ENCODE results near the gene ZNF358.
A peak's percentile ranks its signal among the peaks of the same experiment; 100 is the strongest.

ZNF358 gene

DNA sequence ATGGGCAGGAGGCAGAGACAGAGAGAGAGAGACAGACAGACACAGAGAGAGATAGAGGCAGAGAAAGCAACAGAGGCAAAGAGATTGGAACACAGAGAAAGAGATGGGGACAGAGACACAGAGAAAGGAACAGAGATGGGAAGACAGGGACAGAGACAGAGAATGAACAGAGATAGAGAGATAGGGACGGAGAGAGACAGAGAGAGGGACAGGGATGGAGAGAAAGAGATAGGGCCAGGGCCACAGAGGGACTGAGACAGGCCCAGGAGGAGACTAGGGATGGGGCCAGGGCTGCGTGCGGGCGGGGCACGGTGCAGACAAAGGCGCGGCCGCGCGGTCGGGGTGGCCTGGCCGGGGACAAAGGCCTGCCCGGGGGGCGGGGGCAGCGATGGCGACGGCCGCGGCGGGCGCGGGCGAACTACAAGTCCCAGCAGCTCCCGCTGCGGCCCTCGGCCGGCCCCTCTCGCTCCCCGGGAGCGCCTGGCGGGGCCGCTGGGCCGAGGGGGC lies at the start of gene ZNF358:
Gene ZNF358 (plus strand): TSS at position 459 of the 507 bp plus-strand sequence. CDS start 3,140 bp downstream, outside the sequence.
- no peak for DNase-seq (ENCODE audit: low read depth)

DNA sequence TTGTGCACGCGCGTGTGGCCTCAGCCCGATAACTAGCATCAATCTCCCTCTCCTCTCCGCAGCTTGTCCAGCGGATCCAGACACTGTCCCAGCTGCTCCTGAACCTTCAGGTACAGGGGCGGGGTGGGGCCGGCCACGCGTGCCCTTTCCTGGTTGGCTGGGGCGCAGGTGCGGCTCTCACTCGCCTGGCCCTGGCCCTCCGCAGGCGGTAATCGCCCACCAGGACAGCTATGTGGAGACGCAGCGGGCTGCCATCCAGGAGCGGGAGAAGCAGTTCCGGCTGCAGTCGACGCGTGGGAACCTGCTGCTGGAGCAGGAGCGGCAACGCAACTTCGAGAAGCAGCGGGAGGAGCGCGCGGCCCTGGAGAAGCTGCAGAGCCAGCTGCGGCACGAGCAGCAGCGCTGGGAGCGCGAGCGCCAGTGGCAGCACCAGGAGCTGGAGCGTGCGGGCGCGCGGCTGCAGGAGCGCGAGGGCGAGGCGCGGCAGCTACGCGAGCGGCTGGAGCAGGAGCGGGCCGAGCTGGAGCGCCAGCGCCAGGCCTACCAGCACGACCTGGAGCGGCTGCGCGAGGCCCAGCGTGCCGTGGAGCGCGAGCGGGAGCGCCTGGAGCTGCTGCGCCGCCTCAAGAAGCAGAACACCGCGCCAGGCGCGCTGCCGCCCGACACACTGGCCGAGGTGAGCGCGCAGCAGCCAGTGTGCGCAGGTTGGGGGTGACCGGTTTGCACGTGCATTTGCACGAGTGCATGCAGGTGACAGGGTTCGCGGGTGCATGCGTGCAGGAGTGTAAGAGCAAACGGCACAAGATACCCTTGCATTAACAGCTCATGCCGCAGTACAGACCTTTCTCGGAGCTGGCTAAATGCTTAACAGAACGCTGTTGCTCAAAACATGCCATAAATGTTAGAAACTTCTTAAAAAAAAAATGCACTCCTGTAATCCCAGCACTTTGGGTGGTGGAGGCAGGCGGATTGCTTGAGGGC lies 48.6 kb upstream of the ZNF358 start:
- no peak for DNase-seq (ENCODE audit: low read depth)

DNA sequence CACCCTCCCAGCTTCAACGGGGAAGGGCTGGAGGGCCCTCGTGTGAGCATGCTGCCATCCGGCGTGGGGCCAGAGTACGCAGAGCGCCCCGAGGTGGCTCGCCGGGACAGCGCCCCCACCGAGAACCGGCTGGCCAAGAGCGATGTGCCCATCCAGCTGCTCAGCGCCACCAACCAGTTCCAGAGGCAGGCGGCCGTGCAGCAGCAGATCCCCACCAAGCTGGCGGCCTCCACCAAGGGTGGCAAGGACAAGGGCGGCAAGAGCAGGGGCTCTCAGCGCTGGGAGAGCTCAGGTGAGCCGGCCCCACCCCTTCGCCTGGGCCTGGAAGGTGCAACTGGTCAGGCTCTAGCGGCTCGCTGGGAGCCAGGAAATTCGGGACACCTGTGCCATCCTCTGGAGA lies 47.1 kb upstream of the ZNF358 start:
- no peak for DNase-seq (ENCODE audit: low read depth)

DNA sequence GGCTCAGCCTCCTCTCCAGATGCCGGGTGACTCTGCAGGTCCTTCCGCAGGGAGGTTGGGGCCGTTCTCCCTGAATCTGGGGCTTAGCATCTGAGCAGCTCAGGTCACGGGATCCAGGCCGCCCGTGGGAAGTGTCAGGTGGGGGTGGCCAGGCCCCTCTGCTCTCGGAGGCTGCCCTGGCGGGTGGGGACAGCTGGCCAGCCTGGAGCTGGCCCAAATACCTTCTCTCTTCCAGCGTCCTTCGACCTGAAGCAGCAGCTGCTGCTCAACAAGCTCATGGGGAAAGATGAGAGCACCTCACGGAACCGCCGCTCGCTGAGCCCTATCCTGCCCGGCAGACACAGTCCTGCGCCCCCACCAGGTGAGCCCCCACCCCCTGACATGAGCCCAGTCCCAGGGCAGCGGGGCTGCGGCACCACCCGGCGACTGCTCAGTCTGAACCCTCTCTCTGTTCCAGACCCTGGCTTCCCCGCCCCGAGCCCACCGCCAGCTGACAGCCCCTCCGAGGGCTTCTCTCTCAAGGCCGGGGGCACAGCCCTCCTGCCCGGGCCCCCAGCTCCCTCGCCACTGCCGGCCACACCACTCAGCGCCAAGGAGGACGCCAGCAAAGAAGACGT lies 46.1 kb upstream of the ZNF358 start:
- no peak for DNase-seq (ENCODE audit: low read depth)

DNA sequence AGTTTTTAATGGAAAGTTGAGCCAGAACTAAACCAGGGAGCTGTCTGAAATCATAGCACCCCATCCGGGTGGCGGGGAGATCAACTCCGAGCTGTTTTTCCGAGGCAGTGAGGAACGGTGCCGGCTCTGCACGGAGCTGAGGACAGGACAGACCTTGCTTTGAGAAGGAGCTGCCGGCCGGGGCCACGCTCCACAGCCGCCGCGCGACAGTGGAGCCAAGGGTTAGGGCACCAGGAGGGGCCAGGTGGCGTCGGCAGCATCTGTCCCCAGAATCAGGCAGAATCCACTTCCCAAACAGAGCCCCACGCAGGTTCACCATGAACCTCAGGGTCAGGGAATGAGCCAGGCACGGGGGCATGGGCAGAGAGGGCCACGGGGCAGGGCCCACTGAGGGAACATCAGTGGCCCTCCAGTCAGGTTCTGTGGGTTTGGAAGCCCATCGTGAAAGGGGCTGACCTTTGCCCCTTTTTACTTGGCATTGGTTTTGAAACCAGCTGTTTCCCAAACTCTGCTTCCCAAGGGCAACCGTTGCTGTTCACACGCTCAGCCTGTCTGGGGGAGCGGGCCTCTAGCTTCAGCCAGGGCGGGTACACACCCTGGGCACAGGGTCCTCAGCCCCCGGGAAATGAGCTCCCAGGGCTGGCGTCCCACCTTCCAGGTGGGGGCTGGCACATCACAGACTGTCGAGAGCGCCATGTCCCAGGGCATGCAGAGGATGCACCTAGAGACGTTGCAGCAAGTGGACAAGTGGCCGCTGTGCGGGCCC lies 45.2 kb upstream of the ZNF358 start:
- no peak for DNase-seq (ENCODE audit: low read depth)

DNA sequence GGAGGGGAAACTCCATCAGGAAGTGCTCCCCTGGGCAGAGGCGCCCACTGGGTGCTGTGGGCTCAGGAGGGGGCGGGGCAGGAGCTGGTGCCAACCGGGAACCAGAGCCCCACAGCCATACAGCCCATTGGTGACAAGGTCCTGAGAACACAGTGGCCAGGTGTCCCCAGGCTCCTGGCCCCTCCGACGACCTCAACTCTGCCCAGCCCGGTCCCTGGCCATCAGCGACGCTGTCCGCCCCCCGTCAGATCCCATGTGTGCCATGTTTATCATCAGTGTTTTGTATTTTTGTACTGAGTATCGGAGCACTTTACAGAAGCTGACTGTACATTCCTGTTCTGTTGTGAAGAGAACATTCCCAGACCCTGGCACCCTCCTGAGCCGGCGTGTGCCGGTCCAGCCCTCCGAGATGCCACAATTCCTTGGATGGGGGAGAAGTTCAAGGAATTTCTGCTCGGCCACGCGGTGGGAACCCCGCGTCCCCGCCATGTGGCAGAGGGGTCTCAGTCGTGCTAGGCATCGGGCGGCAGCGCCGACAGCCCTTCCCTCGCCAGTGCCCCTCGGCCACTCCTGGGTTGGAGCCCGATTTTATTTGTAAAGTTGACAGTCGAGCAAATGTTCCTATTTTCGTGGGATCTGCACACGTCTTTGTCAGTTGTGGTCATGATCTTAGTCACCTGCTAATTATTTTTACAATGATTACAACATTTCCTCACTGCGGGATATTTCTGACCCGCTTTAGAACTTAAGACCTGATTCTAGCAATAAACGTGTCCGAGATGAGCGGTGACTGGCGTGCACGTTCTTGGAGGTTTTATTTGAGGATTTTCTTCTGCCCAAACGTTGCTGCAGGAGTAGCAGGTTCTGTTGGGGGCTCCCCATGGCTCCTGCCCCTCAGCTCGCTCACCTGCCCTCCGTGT lies 43.9 kb upstream of the ZNF358 start:
- DNase-seq (ENCODE audit: low read depth), result no peak

DNA sequence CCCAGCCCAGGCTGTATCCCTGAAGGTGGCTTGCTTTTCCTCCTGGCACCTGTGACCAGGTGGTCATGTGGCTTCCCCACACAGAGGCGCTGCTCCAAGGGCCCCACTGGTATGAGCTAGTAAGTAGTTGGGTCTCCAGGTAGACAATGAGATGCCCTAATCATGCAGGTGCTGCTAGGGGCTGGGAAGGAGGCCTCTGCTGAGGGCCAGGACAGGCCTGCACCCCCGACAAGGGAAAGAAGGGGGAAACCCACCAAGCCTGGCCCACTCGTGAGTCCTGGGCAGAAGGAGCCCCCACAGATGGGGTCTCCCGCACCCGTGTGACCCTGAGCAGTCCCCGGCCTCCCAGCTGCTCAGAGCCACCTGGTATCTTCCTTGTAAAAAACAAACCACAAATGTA lies 40.2 kb upstream of the ZNF358 start:
- no peak for DNase-seq (ENCODE audit: low read depth)

DNA sequence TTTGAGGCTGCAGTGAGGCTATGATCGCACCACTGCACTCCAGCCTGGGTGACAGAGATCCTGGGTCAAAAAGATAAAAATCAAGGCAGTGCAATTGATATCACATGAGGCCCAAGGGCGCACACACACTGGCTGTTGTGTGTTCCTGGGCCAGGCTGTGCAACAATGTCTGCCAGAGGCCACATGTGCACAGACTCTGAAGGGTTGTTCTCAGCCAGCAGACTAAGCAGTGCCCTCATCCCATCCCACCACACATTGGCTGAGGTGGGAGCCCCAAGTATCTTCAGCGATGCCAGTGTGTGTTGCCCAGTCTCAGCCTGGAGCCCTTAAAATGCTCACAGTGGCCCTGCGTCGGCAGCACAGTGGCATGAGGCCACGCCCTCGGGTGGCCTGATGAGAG lies 39.7 kb upstream of the ZNF358 start:
- no peak for DNase-seq (ENCODE audit: low read depth)

DNA sequence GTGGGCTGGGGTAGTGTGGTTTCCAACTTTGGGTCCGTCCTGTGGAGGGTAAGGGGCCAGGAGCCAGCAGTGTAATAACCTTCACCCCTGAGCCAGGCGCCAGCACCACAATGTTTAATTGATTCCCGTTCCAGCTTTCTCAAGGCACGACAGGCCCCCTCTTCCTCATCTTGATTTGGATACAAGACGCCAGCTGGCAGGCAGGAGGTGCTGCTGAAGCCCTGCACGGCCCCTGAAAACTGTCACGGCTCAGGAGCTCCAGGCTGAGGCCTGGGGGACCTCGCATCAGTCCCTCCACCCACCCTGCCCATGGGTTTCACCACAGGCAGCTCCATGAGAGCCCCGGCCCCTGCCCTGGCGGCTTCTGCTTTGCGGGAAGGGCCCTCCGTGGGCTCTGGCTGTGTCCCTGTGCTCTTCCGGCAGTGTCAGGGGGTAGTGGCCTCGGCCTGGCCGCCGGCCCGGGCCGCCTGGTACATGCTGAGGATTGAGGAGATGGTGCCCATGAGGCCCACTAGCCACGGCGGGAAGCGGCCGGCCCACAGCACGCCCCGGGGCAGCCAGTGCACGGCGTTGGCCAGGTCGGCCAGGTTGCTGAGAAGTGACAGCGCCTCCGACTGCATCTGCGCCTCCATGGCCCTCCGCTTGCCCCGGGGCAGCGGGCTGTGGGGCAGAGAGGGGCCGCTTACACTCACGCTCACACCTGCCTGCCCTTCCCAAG lies 39.0 kb upstream of the ZNF358 start:
- DNase-seq (ENCODE audit: low read depth), result no peak

DNA sequence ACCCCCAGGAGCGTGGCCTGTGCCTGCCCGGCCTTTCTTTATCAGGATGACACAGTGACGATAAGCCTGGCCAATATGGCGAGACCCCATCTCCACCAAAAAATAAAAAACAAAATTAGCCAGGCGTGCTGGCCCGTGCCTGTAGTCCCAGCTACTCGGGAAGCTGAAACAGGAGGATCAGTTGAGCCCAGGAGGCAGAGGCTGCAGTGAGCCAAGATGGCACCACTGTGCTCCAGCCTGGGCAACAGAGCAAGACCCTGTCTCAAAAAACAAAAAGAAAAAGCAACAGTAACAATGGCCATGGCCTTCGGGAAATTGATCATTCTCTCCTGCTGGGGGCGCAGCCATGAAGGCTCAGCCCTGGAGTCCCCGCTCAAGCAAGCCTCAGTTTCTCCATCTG lies 38.1 kb upstream of the ZNF358 start:
- DNase-seq (ENCODE audit: low read depth), result no peak

DNA sequence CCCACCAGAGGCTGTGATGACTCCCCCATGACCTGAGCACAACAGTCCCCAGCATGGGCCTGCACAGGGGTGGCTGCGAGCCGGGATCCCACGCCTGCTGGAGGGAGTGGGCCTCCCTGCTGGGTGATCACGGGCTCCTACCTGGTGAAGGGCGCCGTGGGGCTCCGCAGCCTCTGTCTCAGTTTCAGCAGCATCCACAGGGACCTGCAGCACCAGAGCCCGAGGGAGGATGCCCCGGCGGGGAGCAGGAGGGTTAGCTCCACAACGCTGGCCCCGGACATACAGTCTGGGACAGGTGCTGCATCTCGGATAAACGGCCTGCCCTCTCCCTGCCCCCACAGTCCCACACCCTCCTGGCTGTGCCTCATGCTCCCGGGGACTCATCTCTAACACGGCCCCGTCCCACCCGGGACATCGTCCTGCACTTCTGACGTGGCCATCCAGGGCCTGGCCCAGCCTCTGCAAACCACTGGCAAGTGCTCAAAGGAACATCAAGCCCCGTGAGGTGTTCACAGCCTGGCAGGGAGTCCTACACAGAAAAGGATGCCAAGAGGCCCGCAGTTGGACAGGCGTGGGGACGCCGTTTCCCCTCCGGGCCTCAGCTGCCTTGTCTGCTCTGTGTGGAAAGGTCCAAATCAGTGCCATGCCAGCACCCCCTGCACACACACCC lies 37.6 kb upstream of the ZNF358 start:
- DNase-seq (ENCODE audit: low read depth), result no peak

DNA sequence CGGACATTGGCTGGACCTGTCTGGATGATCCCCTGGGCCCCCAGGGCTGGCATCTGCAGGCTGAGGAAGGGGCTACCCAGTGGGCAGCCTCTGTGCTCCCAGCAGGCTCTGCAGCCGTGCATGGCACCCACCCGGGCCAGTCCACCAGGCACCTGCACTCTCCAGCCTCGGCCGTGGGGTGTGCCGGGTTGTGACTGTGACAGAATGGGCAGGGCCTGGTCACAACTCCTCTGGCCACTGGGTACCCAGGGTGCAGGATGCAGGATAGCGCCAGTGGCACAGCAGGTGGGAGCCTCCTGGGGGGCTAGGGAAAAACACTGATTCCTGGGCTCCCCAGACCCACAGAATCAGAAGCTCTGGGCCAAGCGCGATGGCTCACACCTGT lies 37.1 kb upstream of the ZNF358 start:
- DNase-seq (ENCODE audit: low read depth), result no peak

DNA sequence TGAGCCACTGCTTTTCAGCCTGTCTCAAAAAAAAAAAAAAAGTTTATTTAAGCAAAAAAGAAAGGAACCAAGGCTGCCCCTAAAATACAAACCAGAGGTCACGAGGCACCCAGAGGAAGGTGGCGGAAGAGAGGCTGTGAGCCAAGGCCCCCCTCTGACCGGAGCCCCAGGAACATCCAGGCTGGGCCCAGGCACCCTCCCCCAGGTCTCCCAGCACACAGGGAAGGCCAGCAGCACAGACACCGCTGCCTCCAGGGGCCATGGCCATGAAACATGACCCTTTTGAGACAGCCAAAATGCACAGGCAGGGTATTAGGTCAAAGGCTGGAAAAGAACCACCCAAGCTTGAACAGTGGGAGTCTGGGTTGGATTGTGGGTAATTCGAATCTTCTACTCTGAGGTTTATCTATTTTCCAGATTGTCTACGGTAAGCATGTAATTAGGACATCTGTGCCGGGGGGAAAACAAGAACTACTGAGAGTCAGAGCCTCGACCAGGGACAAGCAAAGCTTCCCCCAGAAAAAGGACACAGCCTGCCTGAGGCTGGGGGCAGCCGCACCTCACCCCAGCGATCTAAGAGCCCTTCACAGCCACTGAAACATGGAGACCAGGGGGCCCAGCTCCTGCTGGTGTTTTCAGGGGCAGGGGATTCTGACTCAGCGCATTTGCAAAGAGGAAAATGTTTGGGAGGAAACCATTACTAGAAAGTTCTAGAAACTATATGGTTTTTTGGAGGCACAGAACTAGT lies 35.5 kb upstream of the ZNF358 start:
- DNase-seq (ENCODE audit: low read depth), result no peak

DNA sequence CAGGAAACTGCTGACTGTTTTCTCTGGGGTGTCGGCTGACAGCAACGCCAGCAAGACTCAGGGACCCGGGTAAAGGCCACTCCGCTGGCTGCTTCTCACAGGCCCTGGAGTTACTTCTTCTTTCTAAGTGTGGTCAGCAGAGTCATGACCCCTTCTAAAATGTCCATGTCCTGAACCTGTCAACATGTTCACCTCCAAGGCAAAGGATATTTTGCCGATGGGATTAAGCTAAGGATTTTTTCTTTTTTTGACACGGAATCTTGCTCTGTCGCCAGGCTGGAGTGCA lies 35.0 kb upstream of the ZNF358 start:
- no peak for DNase-seq (ENCODE audit: low read depth)

DNA sequence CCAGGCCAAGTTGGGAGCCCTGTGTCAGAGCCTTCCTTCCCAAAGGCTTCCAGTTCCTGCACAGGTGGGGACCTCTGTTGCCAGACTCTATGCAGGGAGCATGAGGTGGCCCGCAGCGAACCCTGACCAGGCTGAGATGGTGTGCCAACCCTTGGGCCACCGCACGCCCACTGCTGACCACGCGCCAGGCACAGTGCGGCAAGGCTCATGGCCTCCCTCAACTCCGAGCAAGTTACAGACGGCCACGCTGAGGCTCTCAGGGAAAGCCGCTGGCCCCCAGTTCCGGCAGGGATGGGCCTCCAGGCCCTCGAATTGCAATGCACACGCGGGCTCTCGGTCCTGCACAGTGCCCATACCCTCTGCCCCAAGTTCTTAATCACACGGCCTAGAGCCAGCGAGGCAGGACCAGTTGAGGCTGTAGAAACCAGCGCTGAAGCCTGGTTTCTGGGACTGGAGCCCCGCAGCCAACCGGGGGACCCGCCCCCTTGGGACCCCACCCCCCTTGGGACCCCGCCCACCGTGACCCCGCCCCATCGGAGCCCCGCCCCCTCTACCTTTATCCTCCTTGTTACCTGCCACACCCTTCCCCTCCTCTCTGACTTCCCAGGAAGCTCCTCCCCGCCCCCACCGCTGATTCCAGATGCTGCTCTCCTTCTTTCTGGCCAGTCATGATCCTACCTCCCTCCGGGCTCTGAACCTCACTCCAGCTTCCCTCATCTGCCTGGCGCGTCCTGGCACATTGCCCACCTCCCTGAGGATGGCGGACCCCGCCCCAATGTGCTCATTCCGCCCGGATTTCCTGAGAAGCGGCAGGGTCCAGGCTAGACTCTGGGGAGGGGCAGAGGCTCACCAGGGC lies 33.1 kb upstream of the ZNF358 start:
- no peak for DNase-seq (ENCODE audit: low read depth)

DNA sequence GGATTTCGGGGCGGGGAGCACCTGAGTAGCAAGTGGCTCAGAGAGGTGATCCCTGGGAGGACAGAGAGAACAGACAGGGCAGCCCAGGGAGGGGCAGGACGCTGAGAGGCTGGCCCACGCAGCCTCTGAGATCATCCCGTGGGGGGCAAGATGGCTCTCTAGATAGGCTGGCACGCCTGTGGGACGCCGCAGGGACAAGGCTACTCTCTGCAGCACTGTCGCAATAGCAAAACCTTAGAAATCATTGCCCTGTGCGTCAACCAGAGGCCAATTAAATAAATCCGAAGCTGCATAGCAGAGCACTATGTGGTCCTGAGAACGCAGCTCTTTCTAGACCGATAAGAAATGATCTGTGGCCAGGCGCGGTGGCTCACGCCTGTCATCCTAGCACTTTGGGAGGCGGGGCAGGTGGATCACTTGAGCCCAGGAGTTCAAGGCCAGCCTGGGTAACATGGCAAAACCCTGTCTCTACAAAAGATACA lies 32.1 kb upstream of the ZNF358 start:
- DNase-seq (ENCODE audit: low read depth), result no peak

DNA sequence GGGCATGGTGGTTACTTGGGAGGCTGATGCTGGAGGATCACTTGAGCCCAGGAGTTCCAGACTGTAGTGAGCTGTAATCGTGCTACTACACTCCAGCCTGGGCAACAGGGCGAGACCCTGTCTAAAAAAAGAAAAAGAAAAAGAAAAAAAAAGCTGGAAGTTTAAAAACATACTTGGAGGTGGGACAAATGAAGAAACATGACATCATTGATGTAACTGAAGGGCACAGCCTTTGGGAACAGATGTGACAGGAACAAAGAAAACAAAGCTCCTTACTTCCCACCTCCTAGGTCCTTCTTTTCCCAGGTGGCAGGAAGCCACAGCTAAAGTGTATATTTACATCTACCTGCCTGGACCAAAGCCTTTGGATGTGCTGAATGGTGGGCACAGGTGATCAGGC lies 29.0 kb upstream of the ZNF358 start:
- no peak for DNase-seq (ENCODE audit: low read depth)

DNA sequence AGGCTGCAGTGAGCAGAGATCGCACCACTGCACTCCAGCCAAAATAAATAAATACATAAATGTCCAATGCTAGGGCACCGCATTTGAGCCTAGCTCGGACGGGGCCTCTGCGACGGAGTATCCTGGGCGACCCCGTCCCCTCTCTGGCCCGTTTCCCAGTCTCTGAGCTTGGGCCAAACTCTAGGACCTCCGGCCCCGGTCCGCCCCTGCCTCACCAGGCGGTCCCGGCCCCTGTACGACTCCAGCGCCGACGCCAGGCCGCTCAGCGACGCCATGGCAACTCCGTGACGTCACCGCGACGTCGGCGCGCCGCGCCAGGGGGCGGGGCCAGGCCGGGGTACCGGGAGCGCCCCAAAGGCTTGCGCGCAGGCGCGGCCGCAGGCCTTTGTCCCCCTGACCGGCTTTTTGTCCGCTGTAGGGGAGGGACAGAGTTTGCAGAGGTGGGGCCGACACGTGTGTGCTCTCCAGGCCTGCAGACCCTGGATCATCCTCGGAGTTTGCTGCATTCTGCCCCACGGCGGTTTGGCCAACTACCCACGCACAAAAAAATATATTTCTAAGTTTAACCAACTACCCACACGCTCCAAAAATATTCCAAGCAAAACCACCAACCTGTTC lies 27.1 kb upstream of the ZNF358 start, which contains the start of gene PEX11G:
Gene PEX11G (minus strand): TSS at position 300 of the 618 bp plus-strand sequence. CDS start 25 bp downstream, at position 275.
- DNase-seq (ENCODE audit: low read depth), result peak; percentile 87
